ENCODE measurements around the gene NSL1. TPM values are rescaled to one million over a fixed set of nuclear protein-coding genes. Genes with fewer than 3 reads are reported as not detected.
A peak's percentile ranks its signal among the peaks of the same experiment; 100 is the strongest.

The NSL1 gene
- total RNA-seq, 1 donor from 2014 or later: 35.5 TPM

- DNase-seq (ENCODE audit: low spot score): no peak
Measured at GRCh38 chr1:212703991-212704564, 87.5 kb downstream of the NSL1 start.

DNA sequence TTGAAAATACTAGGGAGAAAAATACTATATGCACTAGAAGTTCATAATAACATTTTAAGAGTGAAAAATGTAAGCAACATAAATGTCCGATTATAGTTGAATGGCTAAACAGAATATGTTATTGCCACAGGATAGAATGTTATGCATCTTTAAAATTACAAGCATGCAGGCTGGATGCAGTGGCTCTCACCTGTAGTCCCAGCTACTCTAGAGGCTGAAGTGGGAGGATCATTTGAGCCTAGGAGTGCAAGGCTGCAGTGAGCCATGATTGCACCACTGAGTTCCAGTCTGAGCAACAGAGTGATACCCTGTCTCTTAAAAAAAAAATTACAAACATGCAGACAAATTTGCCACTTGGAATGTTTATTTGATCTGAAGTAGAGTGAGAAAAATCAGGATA, 88.9 kb downstream of the NSL1 start:
- DNase-seq (ENCODE audit: low spot score): no peak

- DNase-seq (ENCODE audit: low spot score): no peak
Measured at GRCh38 chr1:212701910-212702309, 89.7 kb downstream of the NSL1 start.

- peak; percentile 53 for DNase-seq (ENCODE audit: low spot score)
Measured at GRCh38 chr1:212700892-212701819, 90.4 kb downstream of the NSL1 start.

DNA sequence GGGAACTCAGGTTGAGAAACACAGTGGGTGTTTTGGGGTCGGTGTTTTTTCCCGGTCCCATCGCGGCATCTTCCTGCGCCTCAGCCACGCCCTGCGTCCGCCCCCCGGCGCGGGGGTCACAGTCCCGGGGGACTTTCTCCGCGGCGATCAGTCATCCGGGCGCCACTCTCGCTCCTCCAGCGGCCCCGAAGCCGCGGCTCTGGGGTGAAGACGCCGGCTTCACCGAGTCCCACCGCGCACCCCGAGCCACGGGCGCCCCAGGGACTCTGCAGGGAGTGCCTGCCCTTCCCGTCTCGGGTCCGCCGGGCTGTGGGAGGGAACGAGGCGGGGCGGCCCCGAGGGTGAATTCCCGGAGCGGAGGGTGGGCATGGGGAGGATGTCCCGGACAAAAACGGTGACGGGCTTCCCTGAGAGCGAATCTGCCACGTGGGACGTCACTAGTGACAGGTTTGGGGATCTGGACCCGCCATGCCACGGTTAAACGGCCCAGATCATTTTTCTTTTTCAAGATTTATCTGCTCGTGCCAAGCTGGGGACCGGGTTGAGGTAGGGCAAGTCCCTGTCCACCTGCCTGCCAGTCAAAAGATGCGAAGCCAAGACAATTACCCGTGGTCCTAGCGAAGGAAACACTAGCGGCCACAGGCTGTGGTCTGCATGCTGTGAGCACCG, 91.2 kb downstream of the NSL1 start:
- DNase-seq (ENCODE audit: low spot score): peak; percentile 56

GRCh38 chr1:212699625-212700222, 91.9 kb downstream of the NSL1 start, which contains the start of gene BATF3:
TSS of gene BATF3 (minus strand) at chr1:212699840. CDS start at chr1:212699762, 78 bp downstream.
- DNase-seq (ENCODE audit: low spot score): peak; percentile 51

GRCh38 chr1:212699104-212699624, 92.4 kb downstream of the NSL1 start:
- DNase-seq (ENCODE audit: low spot score): peak; percentile 45

DNA sequence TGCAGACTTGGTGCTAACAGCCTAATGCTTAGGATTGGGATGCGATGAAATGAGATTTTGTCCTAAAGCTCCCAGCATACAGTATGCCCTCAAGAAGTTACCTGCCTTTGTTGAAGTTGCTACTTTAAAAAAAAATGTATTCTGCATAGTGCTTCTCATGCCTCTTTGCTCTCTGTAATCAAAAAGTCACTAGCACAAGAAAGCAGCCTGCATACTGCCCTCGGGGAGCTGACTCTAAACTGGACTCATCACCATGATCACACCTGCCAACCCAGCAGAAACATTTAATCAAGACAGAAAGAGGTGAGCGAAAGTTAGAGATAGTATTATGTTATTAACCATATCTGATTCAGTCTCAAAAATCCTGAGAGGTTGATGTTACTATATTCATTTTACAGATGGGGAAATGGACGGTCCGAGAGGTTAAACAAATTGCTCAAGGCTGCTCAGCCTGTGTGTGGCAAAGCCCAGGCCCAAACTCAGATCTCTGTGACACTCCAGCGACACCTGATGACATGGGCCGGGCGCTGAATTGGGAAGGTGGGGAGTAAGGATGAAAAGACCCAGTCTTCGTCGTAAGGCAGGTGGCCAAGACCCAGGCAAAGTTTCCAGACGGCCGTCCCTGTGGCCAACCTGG, 93.0 kb downstream of the NSL1 start:
- no peak for DNase-seq (ENCODE audit: low spot score)

DNA sequence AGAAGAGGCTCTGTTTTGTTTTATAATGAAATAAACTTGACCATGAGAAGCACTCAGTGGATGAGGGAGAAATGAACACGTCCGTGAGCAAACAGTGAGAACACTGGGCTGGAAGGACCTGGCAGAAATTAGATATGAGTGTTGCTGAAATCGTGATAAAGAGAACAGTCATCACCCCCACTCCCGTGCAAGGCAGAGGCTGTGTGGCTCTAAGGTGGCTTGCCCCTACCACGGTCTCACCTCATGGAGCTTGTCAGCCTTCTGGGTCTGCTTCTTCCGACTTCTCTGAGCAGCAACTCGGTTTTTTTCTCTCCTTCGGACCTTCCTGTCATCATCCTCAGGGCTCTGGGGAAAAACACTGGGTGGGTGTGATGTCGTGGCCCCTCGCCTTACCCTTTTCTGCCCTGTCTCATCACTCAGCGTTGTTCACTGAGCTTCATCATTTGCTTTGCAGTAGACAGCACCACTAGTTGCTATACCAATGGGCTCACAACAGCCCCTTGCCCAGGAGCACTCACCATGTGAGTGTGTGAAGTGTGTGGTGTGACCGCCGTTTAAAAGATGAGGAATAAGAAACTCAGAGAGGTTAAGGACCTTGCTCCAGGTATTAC, 94.8 kb downstream of the NSL1 start:
- DNase-seq (ENCODE audit: low spot score): no peak

DNA sequence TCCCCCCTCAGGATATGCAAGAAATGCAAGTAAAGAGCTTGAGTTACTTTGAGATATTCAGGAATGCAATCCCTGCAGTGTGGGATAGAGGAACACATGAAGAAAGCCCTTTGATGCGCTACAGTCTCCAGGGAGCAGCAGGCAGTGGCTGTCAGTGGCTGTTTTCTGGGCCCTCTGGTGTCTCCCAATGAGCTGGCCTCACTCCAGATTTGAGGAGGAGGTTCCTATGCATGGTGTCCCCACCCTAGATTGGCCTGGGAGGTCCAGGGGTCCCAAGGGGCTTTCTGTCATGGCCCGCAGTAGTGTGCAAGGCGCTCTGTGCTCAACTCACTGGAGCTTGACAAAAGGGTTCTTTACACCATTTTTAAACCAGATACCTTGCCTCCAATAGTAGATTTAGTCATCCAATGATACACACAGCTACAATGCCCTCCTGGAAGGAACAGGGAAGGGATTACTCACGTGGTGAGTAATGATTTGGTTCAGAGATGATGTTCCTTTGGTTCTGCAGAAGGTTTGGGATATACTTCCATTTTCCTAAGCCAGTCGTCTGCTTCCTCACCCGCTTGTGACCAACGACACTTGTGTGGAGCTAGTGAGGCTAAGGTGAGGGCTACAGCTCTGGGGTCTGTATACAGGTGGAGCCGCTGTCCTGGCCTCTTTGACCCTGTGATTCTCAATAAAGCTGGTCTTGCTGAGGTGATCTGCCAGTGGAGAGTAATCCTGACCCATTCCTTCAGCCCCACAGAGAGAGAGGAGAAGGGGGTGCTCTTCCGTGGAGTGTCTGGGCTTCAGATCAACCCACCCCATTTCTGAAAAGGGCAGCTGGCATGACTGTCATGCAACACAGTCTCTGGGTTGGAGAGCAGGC, 98.6 kb downstream of the NSL1 start:
- DNase-seq (ENCODE audit: low spot score): no peak

DNA sequence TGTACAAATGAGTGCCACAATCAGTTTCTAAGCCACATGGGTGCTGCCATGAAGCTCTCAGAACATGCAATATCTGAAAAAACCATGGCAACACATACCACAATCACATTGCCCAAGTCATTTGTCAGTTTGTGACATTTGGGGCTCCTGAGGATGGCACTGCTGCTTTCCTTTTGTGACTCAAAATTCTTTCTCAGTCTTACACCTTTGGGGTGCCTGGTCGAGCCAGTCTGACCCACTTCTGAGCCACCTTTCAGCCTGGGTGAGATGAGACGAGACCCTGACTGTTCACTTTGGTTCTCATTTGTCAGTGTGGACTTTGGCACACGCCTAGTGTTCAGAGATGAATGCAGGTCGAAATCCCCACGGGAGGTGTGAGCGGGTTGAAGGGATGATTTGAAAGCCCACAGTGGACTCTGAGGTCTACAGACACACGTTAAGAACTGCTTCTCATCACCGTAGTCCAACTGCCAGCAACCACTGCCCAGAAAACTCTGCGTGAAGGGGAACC, 100.0 kb downstream of the NSL1 start:
- DNase-seq (ENCODE audit: low spot score): no peak

DNA sequence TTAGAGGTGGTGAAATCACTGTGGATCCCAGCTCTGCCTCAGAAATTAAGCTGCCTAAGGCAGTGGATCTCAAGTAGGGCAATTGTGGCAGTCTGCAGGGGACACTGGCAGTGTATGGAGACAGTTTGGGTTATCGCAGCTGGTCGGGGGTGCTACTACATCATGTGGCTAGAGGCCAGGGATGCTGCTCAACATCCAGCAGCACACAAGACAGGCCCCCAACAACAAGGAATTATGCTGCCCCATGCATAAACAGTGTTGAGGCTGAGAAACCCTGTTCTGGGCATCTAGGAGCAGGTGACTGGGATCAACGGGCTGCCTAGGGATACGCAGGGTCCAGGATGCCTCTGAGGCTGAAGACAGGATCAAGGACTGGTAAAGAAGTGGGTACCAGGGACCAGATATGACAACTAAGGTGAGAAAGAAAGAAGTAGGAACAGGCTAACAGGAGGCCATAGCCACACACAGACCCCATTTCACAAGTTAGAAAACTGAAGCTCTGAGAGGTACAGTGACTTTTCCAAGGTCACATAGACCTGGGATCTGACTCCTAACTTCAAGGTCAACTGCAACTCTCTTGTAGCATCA, 100.7 kb downstream of the NSL1 start:
- no peak for DNase-seq (ENCODE audit: low spot score)

GRCh38 chr1:212689758-212690529, 101.6 kb downstream of the NSL1 start:
- no peak for DNase-seq (ENCODE audit: low spot score)

- DNase-seq (ENCODE audit: low spot score): no peak
Measured at GRCh38 chr1:212689196-212689725, 102.3 kb downstream of the NSL1 start.

GRCh38 chr1:212688341-212689047, 103.1 kb downstream of the NSL1 start:
- DNase-seq (ENCODE audit: low spot score): no peak

DNA sequence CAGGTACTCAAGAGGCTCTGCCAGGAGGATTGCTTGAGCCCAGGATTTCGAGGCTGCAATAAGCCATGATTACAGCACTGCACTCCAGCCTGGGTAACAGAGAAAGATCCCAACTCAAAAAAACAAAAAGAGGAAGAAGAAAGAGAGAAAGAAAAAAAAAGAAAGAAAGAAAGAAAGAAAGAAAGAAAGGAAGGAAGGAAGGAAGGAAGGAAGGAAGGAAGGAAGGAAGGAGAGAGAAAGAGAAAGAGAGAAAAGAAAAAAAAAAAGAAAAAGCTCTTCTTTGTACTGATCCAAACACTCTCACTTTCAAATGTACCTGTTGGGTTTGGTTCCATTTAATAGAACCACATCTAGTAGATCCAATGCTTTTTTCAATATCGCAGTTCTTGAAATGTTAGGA, 103.8 kb downstream of the NSL1 start:
- no peak for DNase-seq (ENCODE audit: low spot score)

DNA sequence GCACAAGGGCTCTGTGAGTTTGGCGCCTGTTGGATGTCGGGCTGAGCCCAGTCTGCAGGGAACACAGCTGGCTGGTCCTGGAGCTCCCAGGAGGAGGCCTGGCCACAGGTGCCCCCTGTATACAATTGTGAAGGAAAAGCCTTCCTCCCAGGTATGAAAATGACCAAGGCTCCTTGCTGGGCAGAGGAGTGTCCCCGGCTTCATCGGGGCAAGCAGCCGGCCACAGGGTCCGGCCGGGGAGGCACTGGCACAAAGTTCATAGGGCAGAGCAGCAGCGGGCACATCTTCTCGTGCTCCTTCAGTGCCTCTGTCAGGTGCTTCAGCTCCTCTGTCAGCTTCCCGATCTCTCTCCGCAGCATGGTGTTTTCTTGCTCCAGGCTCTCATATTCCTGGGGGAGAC, 105.0 kb downstream of the NSL1 start:
- DNase-seq (ENCODE audit: low spot score): no peak

DNA sequence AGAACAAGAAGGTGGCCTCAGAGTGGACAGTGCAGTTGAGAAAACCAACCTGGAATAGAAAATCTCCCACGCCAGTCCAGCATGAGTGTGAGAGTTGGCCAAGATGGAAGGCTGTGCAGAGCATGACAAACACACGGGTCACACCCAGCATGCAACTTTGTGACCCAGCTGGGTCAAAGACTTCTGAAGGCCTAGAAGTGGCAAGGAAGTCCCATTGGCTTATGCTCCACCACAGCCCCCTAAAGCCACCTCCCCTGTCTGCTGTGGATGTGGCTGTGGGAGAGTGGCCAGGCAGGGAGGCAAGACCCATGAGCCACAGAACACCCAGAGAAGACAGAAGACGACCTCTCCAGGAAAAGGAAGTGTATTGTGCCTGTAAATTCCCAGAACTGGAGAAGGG, 105.5 kb downstream of the NSL1 start:
- DNase-seq (ENCODE audit: low spot score): no peak

All from ureter (tissue), 1 donor.